Fibroblast of villous mesenchyme (primary cell): ENCODE data around the gene EIF4G3. TPM values are rescaled to one million over a fixed set of nuclear protein-coding genes. Genes with fewer than 3 reads are reported as not detected.
"Not testable (repeated sequence)": the region's sequence is repeated elsewhere in the genome, so short reads cannot be mapped to it uniquely, and the experiment has no call there.

ENCODE experiments used
- DNase-seq: peaks from one replicate; pipeline ENCODE4 v3.0.0-alpha.2; 2010; ENCODE audit warnings: low read depth
- H3K4me3 ChIP-seq: 2 replicates; pipeline ENCODE4 v1.5.1; 2011; ENCODE audit warnings: low read depth, mild to moderate bottlenecking, low read length
- CTCF ChIP-seq: IDR thresholded peaks from 2 replicates; pipeline ENCODE4 v1.5.1; 2012; ENCODE audit warnings: low read depth, mild to moderate bottlenecking, low read length; ENCODE audit not compliant: insufficient read depth
- total RNA-seq: library from RNA; depleted of rRNA; stranded (reverse); fragments of >200 nt; gene quantifications from 2 replicates; pipeline ENCODE4 v1.2.3, GENCODE V29; 2012

EIF4G3 gene
- total RNA-seq, 1 donor = 66.5 TPM

GRCh38 chr1:21212126-21212525 lies 35.4 kb upstream of the EIF4G3 start:
- H3K4me3 ChIP-seq = no peak overlapping the region
- no peak for DNase-seq
- no peak for TF ChIP-seq CTCF

DNA sequence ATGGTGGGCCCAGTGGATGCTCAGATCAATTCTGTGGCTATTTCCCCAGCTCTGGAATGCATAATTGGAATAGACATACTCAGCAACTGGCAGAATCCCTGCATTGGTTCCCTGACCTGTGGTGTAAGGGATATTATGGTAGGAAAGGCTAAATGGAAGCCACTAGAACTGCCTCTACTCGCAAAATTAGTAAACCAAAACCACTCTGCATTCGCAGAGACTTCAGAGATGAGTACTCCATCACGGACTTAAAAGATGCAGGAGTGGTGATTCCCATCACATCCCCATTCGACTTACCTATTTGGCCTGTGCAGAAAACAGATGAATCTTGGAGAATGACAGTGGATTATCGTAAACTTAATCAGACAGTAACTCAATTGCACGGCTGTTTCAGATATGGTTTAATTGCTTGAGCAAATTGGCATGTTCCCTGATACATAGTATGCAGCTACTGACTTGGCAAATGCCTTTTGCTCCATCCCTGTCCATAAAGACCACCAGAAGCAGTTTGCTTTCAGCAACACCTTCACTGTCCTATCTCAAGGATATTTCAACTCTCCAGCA lies 31.5 kb upstream of the EIF4G3 start:
- DNase-seq, H3K4me3 ChIP-seq: not testable (repeated sequence)

DNA sequence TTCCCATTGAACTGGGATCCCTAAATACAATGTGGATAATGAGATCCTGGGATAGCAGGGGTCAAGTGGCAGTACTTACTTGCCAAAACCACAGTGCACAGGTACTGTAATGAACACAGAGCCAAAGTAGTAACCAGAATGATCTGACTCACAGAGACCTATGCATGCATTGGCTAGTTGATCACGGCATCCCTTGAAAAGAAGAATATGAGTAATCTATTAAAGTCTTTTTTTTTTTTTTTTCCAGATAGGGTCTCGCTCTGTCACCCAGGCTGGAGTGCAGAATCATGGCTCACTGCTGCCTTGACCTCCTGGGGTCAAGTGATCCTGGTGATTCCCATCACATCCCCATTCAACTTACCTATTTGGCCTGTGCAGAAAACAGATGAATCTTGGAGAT lies 29.4 kb upstream of the EIF4G3 start:
- H3K4me3 ChIP-seq = no peak overlapping the region
- DNase-seq = no peak
- no peak for TF ChIP-seq CTCF

- no peak for TF ChIP-seq CTCF
- no peak for DNase-seq
- H3K4me3 ChIP-seq = no peak overlapping the region
These were observed 28.7 kb upstream of the EIF4G3 start for GRCh38 chr1:21205416-21205815.

GRCh38 chr1:21201650-21202049 lies 25.0 kb upstream of the EIF4G3 start:
- no peak for DNase-seq
- no peak overlapping the region for H3K4me3 ChIP-seq
- no peak for TF ChIP-seq CTCF

DNA sequence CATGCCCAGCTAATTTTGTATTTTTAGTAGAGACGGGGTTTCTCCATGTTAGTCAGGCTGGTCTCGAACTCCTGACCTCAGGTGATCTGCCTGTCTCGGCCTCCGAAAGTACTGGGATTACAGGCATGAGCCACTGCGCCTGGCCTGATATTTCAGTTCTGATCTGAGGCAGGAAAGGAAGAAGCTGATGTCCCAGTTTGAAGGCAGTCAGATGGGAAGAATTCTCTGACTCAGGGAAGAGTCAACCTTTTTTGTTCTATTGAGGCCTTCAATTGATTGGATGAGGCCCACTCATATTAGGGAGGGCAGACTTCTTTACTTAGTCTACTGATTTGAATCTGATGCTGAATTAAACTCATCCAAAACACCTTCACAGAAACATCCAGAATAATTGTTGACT lies 24.5 kb upstream of the EIF4G3 start:
- not testable (repeated sequence) for DNase-seq, H3K4me3 ChIP-seq

GRCh38 chr1:21200767-21201166 lies 24.1 kb upstream of the EIF4G3 start:
- DNase-seq = peak; percentile 59
- no peak overlapping the region for H3K4me3 ChIP-seq
- no peak for TF ChIP-seq CTCF

- H3K4me3 ChIP-seq = no peak overlapping the region
- no peak for TF ChIP-seq CTCF
- no peak for DNase-seq
These were observed 22.2 kb upstream of the EIF4G3 start for GRCh38 chr1:21198929-21199328.
